SK-N-SH treated with all-trans-retinoic acid at 6 μM for 48 hours (cell line): ENCODE data around the gene STOML3.

Source experiments
- ATAC-seq: fragments of 200-7000 bp; cut with Tn5 transposase; 3 replicates; pipeline ENCODE4 v1.9.1; 2020; ENCODE audit warnings: mild to moderate bottlenecking, moderate library complexity
- ARNTL ChIP-seq: fragments of 450-650 bp; formaldehyde crosslinking; IDR thresholded peaks from 2 replicates; pipeline ENCODE4 v1.5.0; 2020; ENCODE audit warnings: low read depth, mild to moderate bottlenecking, moderate library complexity, borderline replicate concordance
- BACH2 ChIP-seq: fragments of 250-450 bp; sonication (Bioruptor Pico); IDR thresholded peaks from 2 replicates; pipeline ENCODE4 v1.9.0; 2021; ENCODE audit warnings: mild to moderate bottlenecking, borderline replicate concordance
- CSDC2 ChIP-seq: fragments of 250-450 bp; sonication (Bioruptor Pico); IDR thresholded peaks from 2 replicates; pipeline ENCODE4 v1.5.0; 2020; ENCODE audit warnings: mild to moderate bottlenecking, moderate library complexity
- ESRRG ChIP-seq: fragments of 250-450 bp; sonication (Bioruptor Pico); IDR thresholded peaks from 2 replicates; pipeline ENCODE4 v1.6.1; 2021; ENCODE audit warnings: mild to moderate bottlenecking
- GLIS3 ChIP-seq: fragments of 250-450 bp; sonication (Bioruptor Pico); IDR thresholded peaks from 2 replicates; pipeline ENCODE4 v1.5.0; 2020; ENCODE audit warnings: mild to moderate bottlenecking, moderate library complexity
- OSR1 ChIP-seq: fragments of 250-450 bp; sonication (Bioruptor Pico); IDR thresholded peaks from 2 replicates; pipeline ENCODE4 v1.8.0; 2022; ENCODE audit warnings: moderate library complexity, mild to moderate bottlenecking, inconsistent platforms
- PPARA ChIP-seq: fragments of 250-450 bp; sonication (Bioruptor Pico); IDR thresholded peaks from 2 replicates; pipeline ENCODE4 v1.5.0; 2020; ENCODE audit warnings: mild to moderate bottlenecking, borderline replicate concordance
- RARB ChIP-seq: fragments of 250-450 bp; sonication (Bioruptor Pico); IDR thresholded peaks from 2 replicates; pipeline ENCODE4 v1.8.0; 2021; ENCODE audit warnings: mild to moderate bottlenecking, moderate library complexity
- SNAI2 ChIP-seq: fragments of 250-450 bp; sonication (Bioruptor Pico); IDR thresholded peaks from 2 replicates; pipeline ENCODE4 v1.5.0; 2020; ENCODE audit warnings: mild to moderate bottlenecking, moderate library complexity
- TCF4 ChIP-seq: fragments of 250-450 bp; sonication (Bioruptor Pico); IDR thresholded peaks from 2 replicates; pipeline ENCODE4 v1.8.0; 2021; ENCODE audit warnings: mild to moderate bottlenecking, moderate library complexity, borderline replicate concordance
- TOX ChIP-seq: fragments of 250-450 bp; sonication (Bioruptor Pico); IDR thresholded peaks from 2 replicates; pipeline ENCODE4 v1.8.0; 2021; ENCODE audit warnings: mild to moderate bottlenecking, moderate library complexity, borderline replicate concordance
- ZFP3 ChIP-seq: fragments of 250-450 bp; sonication (Bioruptor Pico); IDR thresholded peaks from 2 replicates; pipeline ENCODE4 v1.5.0; 2020; ENCODE audit warnings: mild to moderate bottlenecking, moderate library complexity
- ZFP30 ChIP-seq: fragments of 450-650 bp; formaldehyde crosslinking; IDR thresholded peaks from 2 replicates; pipeline ENCODE4 v1.5.0; 2022; ENCODE audit warnings: mild to moderate bottlenecking, moderate library complexity
- ZNF565 ChIP-seq: fragments of 450-650 bp; formaldehyde crosslinking; conservative IDR thresholded peaks from 2 replicates; pipeline ENCODE4 v1.5.0; 2020; ENCODE audit warnings: low read depth, mild to moderate bottlenecking, moderate library complexity
- ZNF70 ChIP-seq: fragments of 450-650 bp; formaldehyde crosslinking; IDR thresholded peaks from 2 replicates; pipeline ENCODE4 v1.5.0; 2020; ENCODE audit warnings: mild to moderate bottlenecking, moderate library complexity
- ZNF8 ChIP-seq: fragments of 450-650 bp; formaldehyde crosslinking; IDR thresholded peaks from 2 replicates; pipeline ENCODE4 v1.5.0; 2020; ENCODE audit warnings: mild to moderate bottlenecking, moderate library complexity
- TF ChIP-seq, protein P1 (sequence below): fragments of 250-450 bp; sonication (Bioruptor Pico); IDR thresholded peaks from 2 replicates; pipeline ENCODE4 v1.8.0; 2020; ENCODE audit warnings: mild to moderate bottlenecking, moderate library complexity, borderline replicate concordance
- TF ChIP-seq, protein P2 (sequence below): fragments of 250-450 bp; sonication (Bioruptor Pico); IDR thresholded peaks from 2 replicates; pipeline ENCODE4 v1.5.0; 2020; ENCODE audit warnings: mild to moderate bottlenecking, moderate library complexity
- TF ChIP-seq, protein P3 (sequence below): fragments of 250-450 bp; sonication (Bioruptor Pico); IDR thresholded peaks from 2 replicates; pipeline ENCODE4 v1.5.1; 2021; ENCODE audit warnings: mild to moderate bottlenecking, moderate library complexity
- TF ChIP-seq, protein P4 (sequence below): fragments of 250-450 bp; sonication (Bioruptor Pico); IDR thresholded peaks from 2 replicates; pipeline ENCODE4 v1.5.1; 2020; ENCODE audit warnings: low read depth, mild to moderate bottlenecking, moderate library complexity
- TF ChIP-seq, protein P5 (sequence below): fragments of 250-450 bp; sonication (Bioruptor Pico); IDR thresholded peaks from 2 replicates; pipeline ENCODE4 v1.8.0; 2021; ENCODE audit warnings: low read depth, mild to moderate bottlenecking, moderate library complexity, borderline replicate concordance

STOML3 gene

DNA sequence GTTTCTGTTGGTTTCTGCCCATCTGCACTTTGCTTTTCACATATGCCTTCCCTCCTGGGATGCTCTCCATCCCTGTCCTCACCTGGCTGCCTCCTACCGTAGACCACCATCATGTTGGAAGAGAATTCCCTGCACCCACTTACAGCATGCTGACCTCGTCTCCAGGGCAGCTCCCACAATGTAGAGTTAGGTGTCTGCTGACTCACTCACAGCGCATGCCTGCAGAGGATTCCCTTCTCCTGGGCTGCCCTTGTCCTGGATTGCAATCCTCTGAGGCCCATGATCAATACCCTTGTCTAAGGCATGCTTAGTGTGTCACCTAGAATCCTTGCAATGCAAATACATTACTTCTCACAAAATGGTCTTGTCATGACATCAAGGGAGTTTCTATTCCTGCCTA, 43.6 kb downstream of the STOML3 start:
- TF ChIP-seq ZFP3 (CRISPR knock-in tag): no peak
- no peak for TF ChIP-seq OSR1
- TF ChIP-seq ARNTL: no peak
- no peak for TF ChIP-seq ZNF70 (CRISPR knock-in tag)
- TF ChIP-seq, protein P1, sequence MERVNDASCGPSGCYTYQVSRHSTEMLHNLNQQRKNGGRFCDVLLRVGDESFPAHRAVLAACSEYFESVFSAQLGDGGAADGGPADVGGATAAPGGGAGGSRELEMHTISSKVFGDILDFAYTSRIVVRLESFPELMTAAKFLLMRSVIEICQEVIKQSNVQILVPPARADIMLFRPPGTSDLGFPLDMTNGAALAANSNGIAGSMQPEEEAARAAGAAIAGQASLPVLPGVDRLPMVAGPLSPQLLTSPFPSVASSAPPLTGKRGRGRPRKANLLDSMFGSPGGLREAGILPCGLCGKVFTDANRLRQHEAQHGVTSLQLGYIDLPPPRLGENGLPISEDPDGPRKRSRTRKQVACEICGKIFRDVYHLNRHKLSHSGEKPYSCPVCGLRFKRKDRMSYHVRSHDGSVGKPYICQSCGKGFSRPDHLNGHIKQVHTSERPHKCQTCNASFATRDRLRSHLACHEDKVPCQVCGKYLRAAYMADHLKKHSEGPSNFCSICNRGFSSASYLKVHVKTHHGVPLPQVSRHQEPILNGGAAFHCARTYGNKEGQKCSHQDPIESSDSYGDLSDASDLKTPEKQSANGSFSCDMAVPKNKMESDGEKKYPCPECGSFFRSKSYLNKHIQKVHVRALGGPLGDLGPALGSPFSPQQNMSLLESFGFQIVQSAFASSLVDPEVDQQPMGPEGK (CRISPR knock-in tag): no peak
- no peak for TF ChIP-seq TCF4 (CRISPR knock-in tag)
- no peak for TF ChIP-seq ESRRG (CRISPR knock-in tag)
- TF ChIP-seq GLIS3: no peak
- TF ChIP-seq BACH2 (CRISPR knock-in tag): no peak
- no peak for TF ChIP-seq RARB (CRISPR knock-in tag)
- no peak for ATAC-seq

DNA sequence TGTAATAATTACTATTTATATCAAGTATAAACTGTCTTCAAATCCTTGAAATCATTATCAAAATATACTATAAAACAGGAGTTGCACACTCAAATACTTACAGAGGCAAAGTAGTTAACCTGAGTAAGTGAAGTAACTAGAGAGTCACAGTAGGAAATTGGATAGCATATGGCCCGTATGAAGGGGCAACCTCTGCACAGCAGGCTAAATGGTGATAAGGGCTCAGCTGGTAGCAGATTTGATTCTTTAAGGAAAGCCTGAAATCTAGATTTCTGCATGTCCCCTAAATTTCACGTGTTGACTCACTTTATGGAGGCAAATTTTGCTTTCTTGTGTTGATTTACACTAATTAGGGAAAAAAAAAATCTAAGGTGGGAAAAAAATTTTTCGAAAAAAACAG, 46.4 kb downstream of the STOML3 start:
- ATAC-seq: no peak
- no peak for TF ChIP-seq TCF4 (CRISPR knock-in tag)

DNA sequence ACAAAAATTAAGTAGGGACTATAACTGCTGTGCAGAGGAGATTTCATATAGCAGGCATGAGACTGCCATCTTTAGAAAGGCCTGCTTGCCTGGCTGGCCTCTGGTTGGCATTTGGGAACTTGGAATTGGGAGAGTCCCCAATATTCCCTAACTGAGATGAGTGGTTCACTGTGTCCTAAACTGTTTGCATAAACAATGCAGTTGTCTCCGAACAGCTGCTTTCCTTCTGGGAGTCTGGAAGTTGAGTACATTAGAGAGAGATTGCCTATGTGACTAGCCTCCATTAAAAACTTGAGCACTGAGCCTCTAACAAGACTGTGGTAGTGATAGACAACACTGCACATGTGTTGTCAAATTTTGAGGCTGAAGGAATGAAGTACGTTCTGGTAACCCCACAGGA, 47.4 kb downstream of the STOML3 start:
- no peak for ATAC-seq
- TF ChIP-seq, protein P2, sequence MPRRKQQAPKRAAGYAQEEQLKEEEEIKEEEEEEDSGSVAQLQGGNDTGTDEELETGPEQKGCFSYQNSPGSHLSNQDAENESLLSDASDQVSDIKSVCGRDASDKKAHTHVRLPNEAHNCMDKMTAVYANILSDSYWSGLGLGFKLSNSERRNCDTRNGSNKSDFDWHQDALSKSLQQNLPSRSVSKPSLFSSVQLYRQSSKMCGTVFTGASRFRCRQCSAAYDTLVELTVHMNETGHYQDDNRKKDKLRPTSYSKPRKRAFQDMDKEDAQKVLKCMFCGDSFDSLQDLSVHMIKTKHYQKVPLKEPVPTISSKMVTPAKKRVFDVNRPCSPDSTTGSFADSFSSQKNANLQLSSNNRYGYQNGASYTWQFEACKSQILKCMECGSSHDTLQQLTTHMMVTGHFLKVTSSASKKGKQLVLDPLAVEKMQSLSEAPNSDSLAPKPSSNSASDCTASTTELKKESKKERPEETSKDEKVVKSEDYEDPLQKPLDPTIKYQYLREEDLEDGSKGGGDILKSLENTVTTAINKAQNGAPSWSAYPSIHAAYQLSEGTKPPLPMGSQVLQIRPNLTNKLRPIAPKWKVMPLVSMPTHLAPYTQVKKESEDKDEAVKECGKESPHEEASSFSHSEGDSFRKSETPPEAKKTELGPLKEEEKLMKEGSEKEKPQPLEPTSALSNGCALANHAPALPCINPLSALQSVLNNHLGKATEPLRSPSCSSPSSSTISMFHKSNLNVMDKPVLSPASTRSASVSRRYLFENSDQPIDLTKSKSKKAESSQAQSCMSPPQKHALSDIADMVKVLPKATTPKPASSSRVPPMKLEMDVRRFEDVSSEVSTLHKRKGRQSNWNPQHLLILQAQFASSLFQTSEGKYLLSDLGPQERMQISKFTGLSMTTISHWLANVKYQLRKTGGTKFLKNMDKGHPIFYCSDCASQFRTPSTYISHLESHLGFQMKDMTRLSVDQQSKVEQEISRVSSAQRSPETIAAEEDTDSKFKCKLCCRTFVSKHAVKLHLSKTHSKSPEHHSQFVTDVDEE (CRISPR knock-in tag): no peak
- TF ChIP-seq, protein P3, sequence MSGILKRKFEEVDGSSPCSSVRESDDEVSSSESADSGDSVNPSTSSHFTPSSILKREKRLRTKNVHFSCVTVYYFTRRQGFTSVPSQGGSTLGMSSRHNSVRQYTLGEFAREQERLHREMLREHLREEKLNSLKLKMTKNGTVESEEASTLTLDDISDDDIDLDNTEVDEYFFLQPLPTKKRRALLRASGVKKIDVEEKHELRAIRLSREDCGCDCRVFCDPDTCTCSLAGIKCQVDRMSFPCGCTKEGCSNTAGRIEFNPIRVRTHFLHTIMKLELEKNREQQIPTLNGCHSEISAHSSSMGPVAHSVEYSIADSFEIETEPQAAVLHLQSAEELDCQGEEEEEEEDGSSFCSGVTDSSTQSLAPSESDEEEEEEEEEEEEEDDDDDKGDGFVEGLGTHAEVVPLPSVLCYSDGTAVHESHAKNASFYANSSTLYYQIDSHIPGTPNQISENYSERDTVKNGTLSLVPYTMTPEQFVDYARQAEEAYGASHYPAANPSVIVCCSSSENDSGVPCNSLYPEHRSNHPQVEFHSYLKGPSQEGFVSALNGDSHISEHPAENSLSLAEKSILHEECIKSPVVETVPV (CRISPR knock-in tag): no peak
- TF ChIP-seq ZFP3 (CRISPR knock-in tag) (no peak), ESRRG (CRISPR knock-in tag) (no peak), RARB (CRISPR knock-in tag) (no peak), ZNF70 (CRISPR knock-in tag) (no peak), ZFP30 (CRISPR knock-in tag) (no peak), CSDC2 (CRISPR knock-in tag) (no peak), GLIS3 (no peak)
- TF ChIP-seq, protein P1 (CRISPR knock-in tag): no peak

DNA sequence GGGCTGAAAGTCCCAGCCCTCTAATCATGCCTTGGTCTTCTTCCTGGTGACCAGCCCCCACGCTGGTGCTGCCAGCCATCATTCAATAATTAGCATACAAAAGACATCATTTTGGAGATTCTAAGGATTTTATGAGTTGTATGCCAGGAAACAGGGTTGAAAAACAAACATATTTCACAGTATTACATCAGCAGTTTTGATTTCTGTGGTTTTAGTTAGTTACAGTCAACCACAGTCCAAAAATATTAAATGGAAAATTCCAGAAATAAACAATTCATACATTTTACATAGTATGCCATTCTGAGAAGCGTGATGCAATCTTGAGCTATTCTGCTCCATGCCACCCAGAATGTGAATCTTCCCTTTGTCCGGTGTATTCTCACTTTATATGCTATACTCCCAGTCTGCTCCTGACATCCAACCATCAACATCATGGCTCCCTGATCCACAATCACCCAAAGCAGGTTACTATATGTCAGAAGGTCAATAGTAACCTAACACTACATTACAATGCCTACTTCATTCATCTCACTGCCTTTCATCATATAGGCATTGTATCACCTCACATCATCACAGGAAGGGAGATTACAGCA, 49.2 kb downstream of the STOML3 start:
- no peak for ATAC-seq
- TF ChIP-seq CSDC2 (CRISPR knock-in tag): no peak
- TF ChIP-seq SNAI2: no peak
- TF ChIP-seq BACH2 (CRISPR knock-in tag): no peak
- TF ChIP-seq, protein P4, sequence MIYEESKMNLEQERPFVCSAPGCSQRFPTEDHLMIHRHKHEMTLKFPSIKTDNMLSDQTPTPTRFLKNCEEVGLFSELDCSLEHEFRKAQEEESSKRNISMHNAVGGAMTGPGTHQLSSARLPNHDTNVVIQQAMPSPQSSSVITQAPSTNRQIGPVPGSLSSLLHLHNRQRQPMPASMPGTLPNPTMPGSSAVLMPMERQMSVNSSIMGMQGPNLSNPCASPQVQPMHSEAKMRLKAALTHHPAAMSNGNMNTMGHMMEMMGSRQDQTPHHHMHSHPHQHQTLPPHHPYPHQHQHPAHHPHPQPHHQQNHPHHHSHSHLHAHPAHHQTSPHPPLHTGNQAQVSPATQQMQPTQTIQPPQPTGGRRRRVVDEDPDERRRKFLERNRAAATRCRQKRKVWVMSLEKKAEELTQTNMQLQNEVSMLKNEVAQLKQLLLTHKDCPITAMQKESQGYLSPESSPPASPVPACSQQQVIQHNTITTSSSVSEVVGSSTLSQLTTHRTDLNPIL (CRISPR knock-in tag): no peak
- TF ChIP-seq GLIS3: no peak
- TF ChIP-seq, protein P3 (CRISPR knock-in tag): no peak
- no peak for TF ChIP-seq ARNTL
- TF ChIP-seq, protein P5, sequence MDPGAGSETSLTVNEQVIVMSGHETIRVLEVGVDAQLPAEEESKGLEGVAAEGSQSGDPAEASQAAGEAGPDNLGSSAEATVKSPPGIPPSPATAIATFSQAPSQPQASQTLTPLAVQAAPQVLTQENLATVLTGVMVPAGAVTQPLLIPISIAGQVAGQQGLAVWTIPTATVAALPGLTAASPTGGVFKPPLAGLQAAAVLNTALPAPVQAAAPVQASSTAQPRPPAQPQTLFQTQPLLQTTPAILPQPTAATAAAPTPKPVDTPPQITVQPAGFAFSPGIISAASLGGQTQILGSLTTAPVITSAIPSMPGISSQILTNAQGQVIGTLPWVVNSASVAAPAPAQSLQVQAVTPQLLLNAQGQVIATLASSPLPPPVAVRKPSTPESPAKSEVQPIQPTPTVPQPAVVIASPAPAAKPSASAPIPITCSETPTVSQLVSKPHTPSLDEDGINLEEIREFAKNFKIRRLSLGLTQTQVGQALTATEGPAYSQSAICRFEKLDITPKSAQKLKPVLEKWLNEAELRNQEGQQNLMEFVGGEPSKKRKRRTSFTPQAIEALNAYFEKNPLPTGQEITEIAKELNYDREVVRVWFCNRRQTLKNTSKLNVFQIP: no peak
- no peak for TF ChIP-seq ZNF565 (CRISPR knock-in tag)
- TF ChIP-seq ZNF70 (CRISPR knock-in tag): no peak
- no peak for TF ChIP-seq OSR1
- no peak for TF ChIP-seq ESRRG (CRISPR knock-in tag)
- TF ChIP-seq PPARA: no peak
- no peak for TF ChIP-seq ZFP30 (CRISPR knock-in tag)
- no peak for TF ChIP-seq TOX
- no peak for TF ChIP-seq ZFP3 (CRISPR knock-in tag)
- TF ChIP-seq ZNF8 (CRISPR knock-in tag): no peak
- no peak for TF ChIP-seq TCF4 (CRISPR knock-in tag)
- no peak for TF ChIP-seq RARB (CRISPR knock-in tag)
- TF ChIP-seq, all 23 proteins: peak for 0
